ENCODE data around the gene NFIA. TPM values are rescaled to one million over a fixed set of nuclear protein-coding genes. Genes with fewer than 3 reads are reported as not detected.
A peak's percentile ranks its signal among the peaks of the same experiment; 100 is the strongest.

The NFIA gene
- polyA plus RNA-seq, 3 donors = 1.4 to 5.3 (median 2.4) TPM

DNA sequence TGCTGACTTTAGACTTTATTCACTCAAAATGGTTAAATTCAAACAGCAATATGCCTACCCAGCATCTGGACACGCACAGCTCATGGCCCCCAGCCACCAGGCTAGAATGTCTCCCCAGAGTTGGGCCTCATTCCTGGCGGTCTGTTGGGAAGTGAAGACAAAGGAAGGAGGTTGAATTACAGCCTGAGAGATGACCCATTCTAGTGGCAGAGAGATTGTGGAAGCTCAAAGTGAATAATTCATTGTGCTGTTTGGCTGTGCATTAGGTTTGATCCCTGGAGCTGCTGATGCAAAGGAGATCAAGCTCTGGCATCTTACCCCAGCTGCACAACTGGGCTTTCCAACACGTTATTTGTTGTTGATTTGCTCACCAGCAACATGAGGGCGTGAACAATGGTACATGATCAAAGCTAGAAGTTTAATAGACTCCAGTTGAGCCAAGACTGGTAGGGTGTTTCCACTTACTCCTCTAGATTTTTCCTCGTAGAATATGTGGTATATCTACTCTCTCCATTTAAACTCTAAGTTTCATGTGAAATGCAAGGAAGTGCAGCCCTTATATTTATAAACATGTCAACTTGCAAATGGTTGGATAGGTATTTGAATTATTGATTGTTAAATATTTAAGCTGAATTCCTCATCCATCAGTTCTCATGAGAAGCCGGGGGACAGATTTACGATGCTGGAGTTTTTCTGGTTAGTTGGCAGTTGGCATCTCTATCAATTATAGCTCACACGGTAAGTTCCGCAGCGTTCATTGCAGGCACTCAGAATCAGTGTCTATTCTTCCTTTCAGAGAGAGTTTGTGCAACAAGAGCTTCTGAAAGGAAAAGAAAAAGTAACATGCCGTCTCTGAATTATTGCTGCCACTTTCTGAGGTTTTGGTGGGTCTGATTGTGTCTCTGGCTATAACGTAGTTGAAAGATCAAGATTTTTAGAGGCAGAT is 419.9 kb downstream of the NFIA start:
- Histone ChIP-seq H3K4me3 (replicated peaks in 1 of 3; ENCODE audit: low read depth in 2 of 3, low read length in 3 of 3) (no peak overlapping the region), H4K20me1 (ENCODE audit: insufficient read depth, low read length) (no peaks in the 10 kb centered on the region), H3K36me3 (replicated peaks in 1 of 2; ENCODE audit: control insufficient read depth in 1 of 2, insufficient read depth in 2 of 2, low read length in 2 of 2) (no peaks in the 10 kb centered on the region), H3K27me3 (ENCODE audit: control insufficient read depth in 2 of 2, insufficient read depth in 2 of 2, low read length in 2 of 2) (no peaks in the 10 kb centered on the region), H2AFZ (ENCODE audit: insufficient read depth, low read depth, low read length, poor library complexity, severe bottlenecking) (peak overlapping the region; percentile 71), H3K27ac (ENCODE audit: low read depth in 1 of 2, low read length in 2 of 2) (no peak overlapping the region), H3K9me3 (replicated peaks in 1 of 2; ENCODE audit: control insufficient read depth in 1 of 2, insufficient read depth in 1 of 2, low read length in 2 of 2) (no peaks in the 10 kb centered on the region), H3K4me2 (replicated peaks; ENCODE audit: extremely low read depth, low read length, poor library complexity, severe bottlenecking) (peak overlapping the region; percentile 55), H3K4me1 (ENCODE audit: control insufficient read depth in 1 of 2, insufficient read depth in 2 of 2, low read length in 2 of 2) (peaks cover 6 to 10% of the 10 kb centered on the region in 2 donors), H3K79me2 (ENCODE audit: insufficient read depth, low read length) (no peaks in the 10 kb centered on the region), H3K9ac (ENCODE audit: insufficient read depth, low read length, poor library complexity, severe bottlenecking) (no peak overlapping the region)
- WGBS (ENCODE audit: insufficient coverage) = 50% methylated on average over 2 of the region's 12 CpGs
- intact Hi-C loops (cut with micrococcal nuclease) = no loop called here
- TF ChIP-seq CTCF (IDR thresholded peaks at IDR 0.05) = no peak
- Mint-ChIP-seq H3K4me1 (peaks cover 20% of the 10 kb centered on the region), H3K4me3 (peak overlapping the region in 1 of 2 donors; percentile 73), H3K36me3 (no peaks in the 10 kb centered on the region), H3K27ac (peak overlapping the region in 3 of 7 donors; percentile 0 to 49 (median 28)), H3K27me3 (ENCODE audit: low read depth in 3 of 3) (peaks cover 0 to 4% (median 0%) of the 10 kb centered on the region in 3 donors), H3K9me3 (no peaks in the 10 kb centered on the region)
- no peak for DNase-seq

DNA sequence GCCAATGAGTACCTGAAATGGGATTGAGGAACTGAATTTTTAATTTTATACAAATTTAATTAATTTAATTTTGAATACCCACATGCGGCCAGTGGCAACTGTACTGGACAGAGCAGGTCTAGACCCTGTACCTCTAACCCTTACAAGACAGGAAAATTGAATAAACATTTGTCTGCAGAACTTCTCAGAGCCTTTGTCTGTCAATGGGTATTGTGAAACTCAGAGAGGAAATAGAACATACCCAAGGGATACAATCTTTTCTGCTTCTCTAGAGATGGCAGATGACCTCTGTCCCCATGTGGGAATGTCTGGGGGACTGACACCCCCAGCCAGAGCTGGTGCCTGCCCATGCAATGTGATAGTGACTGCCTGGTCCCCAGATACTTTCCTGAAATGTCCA is 421.9 kb downstream of the NFIA start:
- H3K4me2 ChIP-seq (replicated peaks; ENCODE audit: extremely low read depth, low read length, poor library complexity, severe bottlenecking) = no peak overlapping the region
- no peaks in the 10 kb centered on the region for H3K79me2 ChIP-seq (ENCODE audit: insufficient read depth, low read length)
- no CpG with 5 or more reads among the region's 1 CpG for WGBS (ENCODE audit: insufficient coverage)
- peaks cover 0 to 3% (median 0%) of the 10 kb centered on the region in 7 donors for H3K9me3 Mint-ChIP-seq
- intact Hi-C loops (cut with micrococcal nuclease) = no loop called here
- no peak overlapping the region for H3K27ac Mint-ChIP-seq
- no peak overlapping the region for H3K27ac ChIP-seq (ENCODE audit: low read depth in 1 of 2, low read length in 2 of 2)
- H3K27me3 ChIP-seq (ENCODE audit: control insufficient read depth in 2 of 2, insufficient read depth in 2 of 2, low read length in 2 of 2) = no peaks in the 10 kb centered on the region
- H2AFZ ChIP-seq (ENCODE audit: insufficient read depth, low read depth, low read length, poor library complexity, severe bottlenecking) = no peak overlapping the region
- H3K4me1 ChIP-seq (ENCODE audit: control insufficient read depth in 1 of 2, insufficient read depth in 2 of 2, low read length in 2 of 2) = peaks cover 12 to 17% of the 10 kb centered on the region in 2 donors
- H3K9ac ChIP-seq (ENCODE audit: insufficient read depth, low read length, poor library complexity, severe bottlenecking) = no peak overlapping the region
- H3K4me1 Mint-ChIP-seq = peaks cover 34% of the 10 kb centered on the region
- no peaks in the 10 kb centered on the region for H3K9me3 ChIP-seq (replicated peaks in 1 of 2; ENCODE audit: control insufficient read depth in 1 of 2, insufficient read depth in 1 of 2, low read length in 2 of 2)
- TF ChIP-seq CTCF (IDR thresholded peaks at IDR 0.05) = no peak
- peaks cover 0 to 2% (median 0%) of the 10 kb centered on the region in 3 donors for H3K27me3 Mint-ChIP-seq (ENCODE audit: low read depth in 3 of 3)
- H3K36me3 ChIP-seq (replicated peaks in 1 of 2; ENCODE audit: control insufficient read depth in 1 of 2, insufficient read depth in 2 of 2, low read length in 2 of 2) = no peaks in the 10 kb centered on the region
- DNase-seq = no peak
- H4K20me1 ChIP-seq (ENCODE audit: insufficient read depth, low read length) = no peaks in the 10 kb centered on the region
- H3K4me3 ChIP-seq (replicated peaks in 1 of 3; ENCODE audit: low read depth in 2 of 3, low read length in 3 of 3) = no peak overlapping the region
- H3K4me3 Mint-ChIP-seq = no peak overlapping the region
- H3K36me3 Mint-ChIP-seq = no peaks in the 10 kb centered on the region
